Measurements from ENCODE around the gene SYT2. TPM values are rescaled to one million over a fixed set of nuclear protein-coding genes. Genes with fewer than 3 reads are reported as not detected.
"Not testable (repeated sequence)": the region's sequence is repeated elsewhere in the genome, so short reads cannot be mapped to it uniquely, and the experiment has no call there.

SYT2 gene
- total RNA-seq, 1 donor from 2014 or later = not detected

DNA sequence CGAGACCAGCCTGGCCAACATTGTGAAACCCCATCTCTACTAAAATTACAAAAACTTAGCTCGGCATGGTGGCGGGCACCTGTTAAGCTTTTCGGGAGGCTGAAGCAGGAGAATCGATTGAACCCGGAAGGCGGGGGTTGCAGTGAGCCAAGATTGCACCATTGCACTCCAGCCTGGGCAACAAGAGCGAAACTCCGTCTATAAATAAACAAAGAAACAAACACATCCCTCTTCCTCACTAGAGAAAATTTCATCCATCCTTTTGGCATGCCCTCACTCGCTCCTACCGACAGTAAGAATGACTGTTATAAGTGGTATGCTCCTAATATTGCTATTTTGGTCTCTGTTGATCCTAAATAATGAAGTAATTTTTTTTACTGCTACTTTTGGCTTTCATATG lies 166.7 kb downstream of the SYT2 start:
- Histone ChIP-seq H3K27ac (peak overlapping the region; percentile 92 to 95), H3K4me1 (peaks cover 0 to 12% of the 10 kb centered on the region in 2 donors), H3K4me3 (peak overlapping the region; percentile 68 to 77)
- H3K36me3 ChIP-seq; H3K9me3 ChIP-seq; intact Hi-C loops (cut with DNase I); H3K27me3 ChIP-seq: not testable (repeated sequence)
- DNase-seq (ENCODE audit: low spot score in 2 of 2) = peak in 1 of 2 donors; percentile 78

DNA sequence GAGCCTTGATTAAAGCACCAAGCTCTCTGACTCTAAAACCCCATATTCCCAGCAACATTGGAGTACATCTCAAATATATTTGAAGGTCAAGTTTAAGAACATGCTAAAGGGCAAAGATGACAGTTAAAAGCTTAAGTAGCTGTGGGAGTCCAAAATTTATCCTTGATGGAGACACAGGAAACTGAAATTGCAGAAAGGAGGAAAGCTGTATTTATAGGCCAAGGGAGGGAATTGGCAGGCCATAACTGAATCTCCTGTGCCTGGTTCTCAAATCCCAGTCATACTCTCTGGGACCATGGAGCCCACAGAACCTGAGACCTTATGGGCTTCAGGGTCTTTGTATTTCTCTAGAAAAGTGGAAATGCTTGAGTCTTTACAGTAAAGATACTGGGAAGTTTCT lies 167.8 kb downstream of the SYT2 start:
- intact Hi-C loops (cut with DNase I); H3K36me3 ChIP-seq; DNase-seq (ENCODE audit: low spot score in 2 of 2); H3K27me3 ChIP-seq; H3K9me3 ChIP-seq: not testable (repeated sequence)
- H3K4me3 ChIP-seq = peak overlapping the region; percentile 68 to 77
- H3K27ac ChIP-seq = peak overlapping the region; percentile 92 to 95
- peaks cover 0 to 14% of the 10 kb centered on the region in 2 donors for H3K4me1 ChIP-seq

DNA sequence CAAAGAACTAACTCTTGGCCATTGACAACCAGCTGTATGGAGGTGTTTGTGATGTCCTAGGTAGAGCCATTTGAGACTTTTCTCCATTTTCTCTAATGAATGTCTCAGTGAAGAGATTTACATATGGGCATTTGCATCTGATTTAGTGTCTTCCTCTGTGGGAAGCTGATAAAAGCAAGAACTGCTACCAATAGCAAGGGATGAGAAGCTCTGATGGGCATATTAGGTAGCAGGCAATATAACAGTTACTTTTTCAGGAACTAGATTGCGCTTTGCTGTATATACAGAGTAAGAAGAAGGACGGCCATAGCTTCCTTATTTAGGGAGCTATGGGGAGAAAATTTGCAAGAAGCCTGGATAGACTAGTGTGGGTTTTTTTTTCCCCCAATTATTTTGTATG lies 169.4 kb downstream of the SYT2 start:
- not testable (repeated sequence) for H3K9me3 ChIP-seq; H3K36me3 ChIP-seq; H3K27me3 ChIP-seq; DNase-seq (ENCODE audit: low spot score in 2 of 2)
- H3K4me3 ChIP-seq = peak overlapping the region; percentile 68 to 77
- intact Hi-C loops (cut with DNase I) = loop anchor here (2.0 kb wide), 1 partner anchor 28 kb away; no protein-coding TSS in a partner anchor
- H3K4me1 ChIP-seq = peaks cover 0 to 14% of the 10 kb centered on the region in 2 donors
- peak overlapping the region; percentile 92 to 95 for H3K27ac ChIP-seq

Other genes starting within 250 kb of the SYT2 start
- gene KDM5B, start 98.0 kb upstream of the SYT2 start, total RNA-seq = 61.7 TPM
- gene PCAT6, start 100.5 kb upstream of the SYT2 start, total RNA-seq = not detected
- gene RABIF, start 178.7 kb upstream of the SYT2 start, total RNA-seq = 1.9 TPM
- 17.8 TPM for gene KLHL12, start 216.8 kb upstream of the SYT2 start, total RNA-seq
- gene ADIPOR1, start 247.9 kb upstream of the SYT2 start, total RNA-seq = 67.9 TPM

All from ascending aorta (tissue), 2 donors.